Body of pancreas (tissue), 4 donors: ENCODE data around the gene TFAP2B. TPM values are rescaled to one million over a fixed set of nuclear protein-coding genes. Genes with fewer than 3 reads are reported as not detected.

Experiments
- ATAC-seq: fragments of 150-250 bp; one replicate; pipeline ENCODE4 v1.9.1; 2016
- DNase-seq, 4 donors: peaks; one replicate each; pipeline ENCODE4 v3.0.0-alpha.2; 2019
- H3K27ac ChIP-seq, 4 donors: fragments of 200-600 bp; sonication (generic); 1 replicate in 3 of 4; 2 replicates in 1 of 4; pipeline versions ENCODE4 v1.5.1 to v1.6.1; 2016 to 2019; ENCODE audit warnings: mild to moderate bottlenecking in 1 of 4, mixed read lengths in 1 of 4, moderate library complexity in 1 of 4
- H3K27me3 ChIP-seq, 2 donors: fragments of 200-600 bp; sonication (generic); one replicate each; pipeline ENCODE4 v1.6.0; 2016; ENCODE audit warnings: mild to moderate bottlenecking in 1 of 2
- H3K36me3 ChIP-seq, 2 donors: fragments of 200-600 bp; sonication (generic); replicated peaks in 1 of 2; 2 replicates each; pipeline ENCODE4 v1.5.1; 2016; ENCODE audit warnings: low read depth in 2 of 2; ENCODE audit not compliant: insufficient read depth in 1 of 2
- H3K4me1 ChIP-seq: fragments of 200-600 bp; sonication (generic); one replicate; pipeline ENCODE4 v1.6.0; 2016
- H3K4me3 ChIP-seq, 2 donors: fragments of 200-600 bp; sonication (generic); 1 replicate in 1 of 2; 2 replicates in 1 of 2; pipeline ENCODE4 v1.5.1; 2016 to 2019
- H3K9me3 ChIP-seq, 3 donors: fragments of 200-600 bp; sonication (generic); 1 replicate in 2 of 3; 2 replicates in 1 of 3; pipeline ENCODE4 v1.5.1; 2016
- POLR2A ChIP-seq, 3 donors: fragments of 450-650 bp; IDR thresholded peaks; one replicate each; pipeline ENCODE4 v1.6.1; 2016; ENCODE audit warnings: antibody characterized with exemption in 3 of 3, mild to moderate bottlenecking in 2 of 3
- WGBS, 2 donors: methylation state at CpG; one replicate each; pipeline ENCODE4 v1.1.5; 2017; 5-methylcytosine and 5-hydroxymethylcytosine counted together
- intact Hi-C: fragments of 100-400 bp; cut with DNase I; formaldehyde crosslinking; loops from one replicate; pipeline ENCODE4 v1.15.1; 2023
- total RNA-seq, 2 donors: library from RNA; depleted of rRNA; stranded (reverse); fragments of >200 nt; gene quantifications; one replicate each; pipeline ENCODE4 v1.1.0, GENCODE V29; 2016
- TF ChIP-seq, protein P1 (sequence below), 7 experiments: fragments of 450-650 bp in 4 of 7; fragments of 200-600 bp in 3 of 7; sonication (generic) in 3 of 7; IDR thresholded peaks; one replicate each; pipeline ENCODE4 v1.5.1; 2016 to 2019; ENCODE audit warnings: antibody characterized with exemption in 7 of 7

Gene TFAP2B
- total RNA-seq, 2 donors from 2014 or later, result not detected

GRCh38 chr6:50829049-50829448, 10.4 kb downstream of the TFAP2B start:
- Histone ChIP-seq H3K27me3 (peaks cover 0 to 50% of the 10 kb centered on the region in 2 donors), H3K4me3 (no peak overlapping the region), H3K36me3 (no peaks in the 10 kb centered on the region), H3K4me1 (no peaks in the 10 kb centered on the region), H3K9me3 (no peaks in the 10 kb centered on the region), H3K27ac (no peak overlapping the region)
- WGBS, 2 donors, result 20 to 25% methylated on average over 2 of the region's 2 CpGs
- no peak for TF ChIP-seq POLR2A (IDR thresholded peaks at IDR 0.05)
- TF ChIP-seq, protein P1, sequence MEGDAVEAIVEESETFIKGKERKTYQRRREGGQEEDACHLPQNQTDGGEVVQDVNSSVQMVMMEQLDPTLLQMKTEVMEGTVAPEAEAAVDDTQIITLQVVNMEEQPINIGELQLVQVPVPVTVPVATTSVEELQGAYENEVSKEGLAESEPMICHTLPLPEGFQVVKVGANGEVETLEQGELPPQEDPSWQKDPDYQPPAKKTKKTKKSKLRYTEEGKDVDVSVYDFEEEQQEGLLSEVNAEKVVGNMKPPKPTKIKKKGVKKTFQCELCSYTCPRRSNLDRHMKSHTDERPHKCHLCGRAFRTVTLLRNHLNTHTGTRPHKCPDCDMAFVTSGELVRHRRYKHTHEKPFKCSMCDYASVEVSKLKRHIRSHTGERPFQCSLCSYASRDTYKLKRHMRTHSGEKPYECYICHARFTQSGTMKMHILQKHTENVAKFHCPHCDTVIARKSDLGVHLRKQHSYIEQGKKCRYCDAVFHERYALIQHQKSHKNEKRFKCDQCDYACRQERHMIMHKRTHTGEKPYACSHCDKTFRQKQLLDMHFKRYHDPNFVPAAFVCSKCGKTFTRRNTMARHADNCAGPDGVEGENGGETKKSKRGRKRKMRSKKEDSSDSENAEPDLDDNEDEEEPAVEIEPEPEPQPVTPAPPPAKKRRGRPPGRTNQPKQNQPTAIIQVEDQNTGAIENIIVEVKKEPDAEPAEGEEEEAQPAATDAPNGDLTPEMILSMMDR (IDR thresholded peaks at IDR 0.05), result no peak
- ATAC-seq (no peak), DNase-seq (no peak)
- intact Hi-C loops, result no loop called here

- DNase-seq (no peak), ATAC-seq (no peak)
- Histone ChIP-seq H3K36me3 (no peaks in the 10 kb centered on the region), H3K27me3 (peaks cover 0 to 42% of the 10 kb centered on the region in 2 donors), H3K27ac (no peak overlapping the region), H3K4me3 (no peak overlapping the region), H3K9me3 (no peaks in the 10 kb centered on the region), H3K4me1 (no peaks in the 10 kb centered on the region)
- TF ChIP-seq, protein P1 (IDR thresholded peaks at IDR 0.05), result no peak
- no peak for TF ChIP-seq POLR2A (IDR thresholded peaks at IDR 0.05)
- intact Hi-C loops, result no loop called here
- WGBS, 2 donors, result 0 to 4% methylated on average over 3 of the region's 3 CpGs
These were observed 11.3 kb downstream of the TFAP2B start for GRCh38 chr6:50829898-50830444.

DNA sequence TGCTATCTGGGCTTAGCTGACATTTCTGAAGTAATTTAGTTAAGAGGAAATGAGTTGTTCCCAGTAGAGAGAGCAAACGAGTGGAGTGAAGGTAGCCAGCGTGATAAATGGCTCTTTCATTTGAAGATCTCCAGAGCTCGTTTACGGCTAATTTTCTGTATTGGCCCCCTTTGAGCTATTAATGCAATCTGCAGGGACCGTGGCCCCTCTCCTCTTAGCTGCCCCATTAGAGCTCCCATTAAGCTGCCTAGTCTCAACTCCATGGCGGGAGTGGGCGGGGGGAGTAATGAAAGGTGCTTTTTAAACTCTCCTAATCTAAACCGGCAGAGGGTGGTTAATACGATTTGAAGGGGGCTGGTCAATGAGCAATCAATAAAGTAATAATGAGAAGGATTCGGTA, 12.5 kb downstream of the TFAP2B start:
- ATAC-seq, result no peak
- Histone ChIP-seq H3K27ac (no peak overlapping the region), H3K27me3 (peaks cover 0 to 30% of the 10 kb centered on the region in 2 donors), H3K4me1 (no peaks in the 10 kb centered on the region), H3K9me3 (no peaks in the 10 kb centered on the region), H3K36me3 (no peaks in the 10 kb centered on the region), H3K4me3 (no peak overlapping the region)
- intact Hi-C loops, result no loop called here
- DNase-seq, result no peak
- TF ChIP-seq, protein P1 (IDR thresholded peaks at IDR 0.05), result no peak
- no peak for TF ChIP-seq POLR2A (IDR thresholded peaks at IDR 0.05)
- WGBS, 2 donors, result 2 to 4% methylated on average over 10 of the region's 10 CpGs

DNA sequence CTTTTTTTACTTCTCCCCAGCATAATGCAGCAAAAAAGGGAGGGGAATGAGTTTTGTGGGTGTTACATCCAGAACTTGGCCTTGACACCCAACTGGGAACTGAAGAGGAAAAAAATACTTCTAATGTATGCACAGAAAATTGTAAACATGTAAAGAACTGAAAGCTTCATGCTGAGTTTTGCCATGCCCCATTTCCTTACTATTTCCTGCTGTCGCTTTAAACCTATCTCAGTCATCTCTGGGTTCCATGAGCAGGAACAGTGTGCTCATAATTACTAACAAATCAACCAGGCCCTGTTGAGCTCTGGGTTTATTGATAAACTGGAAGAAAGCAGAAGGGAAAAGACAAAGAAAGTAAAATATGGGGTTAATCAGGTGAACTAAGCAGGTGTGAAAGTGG, 14.2 kb downstream of the TFAP2B start:
- no peak for TF ChIP-seq POLR2A (IDR thresholded peaks at IDR 0.05)
- TF ChIP-seq, protein P1 (IDR thresholded peaks at IDR 0.05), result no peak
- no peak for DNase-seq
- Histone ChIP-seq H3K27ac (no peak overlapping the region), H3K4me1 (no peaks in the 10 kb centered on the region), H3K36me3 (no peaks in the 10 kb centered on the region), H3K27me3 (peaks cover 0 to 17% of the 10 kb centered on the region in 2 donors), H3K9me3 (no peaks in the 10 kb centered on the region), H3K4me3 (no peak overlapping the region)
- intact Hi-C loops, result no loop called here
- ATAC-seq, result no peak
- WGBS, 2 donors, result 76 to 77% methylated on average over 1 of the region's 1 CpG

GRCh38 chr6:50834929-50835410, 16.3 kb downstream of the TFAP2B start:
- no peak overlapping the region for H3K27ac ChIP-seq
- H3K4me3 ChIP-seq, result no peak overlapping the region
- no peaks in the 10 kb centered on the region for H3K36me3 ChIP-seq
- peaks cover 0 to 17% of the 10 kb centered on the region in 2 donors for H3K27me3 ChIP-seq
- TF ChIP-seq, protein P1 (IDR thresholded peaks at IDR 0.05), result no peak
- TF ChIP-seq POLR2A (IDR thresholded peaks at IDR 0.05), result no peak
- 77 to 84% methylated on average over 5 of the region's 5 CpGs for WGBS, 2 donors
- no peaks in the 10 kb centered on the region for H3K4me1 ChIP-seq
- intact Hi-C loops, result no loop called here
- no peaks in the 10 kb centered on the region for H3K9me3 ChIP-seq
- DNase-seq, result no peak
- no peak for ATAC-seq
